Endothelial cell (in vitro differentiated cells): Measurements from ENCODE around the gene KCNG2. TPM values are rescaled to one million over a fixed set of nuclear protein-coding genes. Genes with fewer than 3 reads are reported as not detected.

ENCODE experiments used
- DNase-seq: peaks from one replicate; pipeline ENCODE4 v3.0.0; 2021; ENCODE audit warnings: low spot score
- H3K27ac Mint-ChIP-seq: one replicate; pipeline ENCODE4 v1.8.0; 2021; ENCODE audit warnings: mixed read lengths, inconsistent platforms; ENCODE audit not compliant: unreplicated experiment
- H3K27me3 Mint-ChIP-seq: one replicate; pipeline ENCODE4 v1.8.0; 2021; ENCODE audit warnings: mild to moderate bottlenecking, moderate library complexity, mixed read lengths, inconsistent platforms; ENCODE audit not compliant: unreplicated experiment
- H3K36me3 Mint-ChIP-seq: one replicate; pipeline ENCODE4 v1.8.0; 2021; ENCODE audit warnings: mild to moderate bottlenecking, low read depth, mixed read lengths, inconsistent platforms; ENCODE audit not compliant: unreplicated experiment
- H3K4me1 Mint-ChIP-seq: one replicate; pipeline ENCODE4 v1.8.0; 2021; ENCODE audit warnings: mild to moderate bottlenecking, mixed read lengths, inconsistent platforms; ENCODE audit not compliant: unreplicated experiment
- H3K4me3 Mint-ChIP-seq: one replicate; pipeline ENCODE4 v1.8.0; 2021; ENCODE audit warnings: mild to moderate bottlenecking, mixed read lengths, inconsistent platforms; ENCODE audit not compliant: unreplicated experiment
- H3K9me3 Mint-ChIP-seq: one replicate; pipeline ENCODE4 v1.8.0; 2021; ENCODE audit warnings: mixed read lengths, inconsistent platforms; ENCODE audit not compliant: unreplicated experiment
- total RNA-seq: library from RNA; stranded (reverse); fragmentation: NEBNext Ultra II Directional; extraction: Animal tissue kit (Norgen Biotek cat#: 25700); gene quantifications from one replicate; pipeline ENCODE4 v1.2.1, GENCODE V29; 2021; ENCODE audit not compliant: unreplicated experiment
- TF ChIP-seq, protein P1 (sequence below): fragments of 200-600 bp; sonication (generic); IDR thresholded peaks from one replicate; pipeline ENCODE4 v1.5.0; 2021; ENCODE audit warnings: antibody characterized with exemption; ENCODE audit not compliant: unreplicated experiment

The KCNG2 gene
- total RNA-seq, 1 donor from 2014 or later = 0.56 TPM

DNA sequence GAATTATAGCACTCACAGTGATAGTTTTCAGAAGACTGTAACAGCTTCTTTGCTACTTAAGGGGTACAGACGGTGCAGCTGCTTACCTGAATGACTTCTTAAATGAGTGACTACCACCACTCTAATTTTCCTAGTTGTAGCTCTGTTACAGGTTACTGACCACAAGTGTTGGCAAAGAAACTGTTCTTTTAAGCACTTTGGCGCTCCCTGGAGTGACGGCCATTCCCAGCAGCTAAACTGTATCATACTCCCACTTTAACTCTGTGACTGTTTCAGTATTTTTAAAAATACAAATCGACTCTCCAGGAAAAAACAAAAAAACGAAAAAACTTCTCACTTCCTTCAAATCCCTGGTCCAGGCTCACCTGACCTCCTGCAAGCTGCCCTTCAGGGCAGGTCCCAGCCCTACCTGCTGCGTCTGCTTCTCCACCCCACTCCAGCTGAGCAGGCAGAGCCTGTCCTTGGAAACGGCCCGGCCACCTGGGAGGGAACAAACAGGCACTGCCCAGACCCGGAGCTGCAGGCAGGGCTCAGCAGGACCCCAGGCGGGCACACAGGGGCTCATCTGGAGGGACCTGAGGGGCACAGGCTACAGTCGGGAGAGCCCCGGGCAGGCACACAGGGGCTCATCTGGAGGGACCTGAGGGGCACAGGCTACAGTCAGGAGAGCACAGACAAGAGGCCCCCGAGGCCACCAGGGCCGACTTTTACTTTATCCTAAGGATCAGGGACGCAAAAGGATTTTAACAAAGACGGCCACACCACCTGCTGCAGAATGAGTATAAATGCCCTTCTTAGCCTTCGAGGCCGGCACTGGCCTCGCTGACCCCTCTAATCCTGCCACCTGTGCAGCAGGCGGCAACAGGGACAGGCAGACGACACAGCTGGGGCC lies 129.2 kb downstream of the KCNG2 start:
- H3K36me3 Mint-ChIP-seq = peaks cover 40% of the 10 kb centered on the region

DNA sequence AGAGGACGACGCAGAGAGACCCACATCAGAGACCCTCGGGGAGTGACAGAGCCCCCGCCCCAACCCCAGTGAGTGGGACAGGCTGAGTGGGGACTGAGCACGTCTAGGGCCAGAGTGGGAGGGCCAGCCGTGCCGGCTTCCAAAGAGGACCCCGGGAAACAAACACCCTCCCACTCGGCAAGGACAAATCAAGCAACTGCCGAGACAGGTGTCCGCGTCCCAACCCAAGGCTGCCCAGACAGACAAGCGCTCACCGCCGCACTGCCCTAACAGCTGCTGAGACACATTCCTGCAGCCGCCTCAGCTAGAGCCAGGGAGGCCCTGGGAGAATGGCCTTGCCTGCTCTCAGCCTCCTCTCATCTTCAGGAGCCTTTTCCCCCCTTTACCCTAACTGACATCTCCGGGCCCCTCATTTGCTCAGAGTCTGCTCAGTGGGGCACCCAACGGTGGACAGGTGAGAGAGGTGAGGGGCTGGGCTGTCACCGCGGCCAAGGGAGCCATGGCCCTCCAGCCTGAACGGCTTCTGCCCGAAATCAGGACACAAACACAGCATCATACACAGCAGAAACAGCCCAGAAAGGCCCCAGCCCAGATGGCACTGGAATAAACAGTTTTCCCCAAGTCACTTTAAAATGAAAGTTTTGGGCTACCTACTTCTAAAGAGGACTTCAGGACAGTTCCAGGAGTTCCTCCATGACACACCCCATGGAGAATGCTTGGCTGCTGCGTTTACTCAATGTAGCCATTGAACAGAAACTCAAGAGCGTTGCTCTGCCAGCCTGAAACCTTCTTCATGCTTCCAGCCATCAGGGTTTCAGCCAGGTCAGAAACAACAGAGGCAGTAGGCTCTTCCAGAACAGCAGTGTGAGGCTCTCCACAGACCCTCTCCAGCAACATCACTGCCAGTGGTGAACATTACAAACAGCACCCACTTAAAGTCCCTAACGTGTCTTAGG lies 130.1 kb downstream of the KCNG2 start:
- peak overlapping the region; percentile 14 for H3K4me3 Mint-ChIP-seq
- H3K27me3 Mint-ChIP-seq = peaks cover 5% of the 10 kb centered on the region
- DNase-seq = no peak
- peaks cover 43% of the 10 kb centered on the region for H3K36me3 Mint-ChIP-seq
- H3K27ac Mint-ChIP-seq = no peak overlapping the region
- H3K4me1 Mint-ChIP-seq = no peaks in the 10 kb centered on the region
- peaks cover 5% of the 10 kb centered on the region for H3K9me3 Mint-ChIP-seq
- TF ChIP-seq, protein P1, sequence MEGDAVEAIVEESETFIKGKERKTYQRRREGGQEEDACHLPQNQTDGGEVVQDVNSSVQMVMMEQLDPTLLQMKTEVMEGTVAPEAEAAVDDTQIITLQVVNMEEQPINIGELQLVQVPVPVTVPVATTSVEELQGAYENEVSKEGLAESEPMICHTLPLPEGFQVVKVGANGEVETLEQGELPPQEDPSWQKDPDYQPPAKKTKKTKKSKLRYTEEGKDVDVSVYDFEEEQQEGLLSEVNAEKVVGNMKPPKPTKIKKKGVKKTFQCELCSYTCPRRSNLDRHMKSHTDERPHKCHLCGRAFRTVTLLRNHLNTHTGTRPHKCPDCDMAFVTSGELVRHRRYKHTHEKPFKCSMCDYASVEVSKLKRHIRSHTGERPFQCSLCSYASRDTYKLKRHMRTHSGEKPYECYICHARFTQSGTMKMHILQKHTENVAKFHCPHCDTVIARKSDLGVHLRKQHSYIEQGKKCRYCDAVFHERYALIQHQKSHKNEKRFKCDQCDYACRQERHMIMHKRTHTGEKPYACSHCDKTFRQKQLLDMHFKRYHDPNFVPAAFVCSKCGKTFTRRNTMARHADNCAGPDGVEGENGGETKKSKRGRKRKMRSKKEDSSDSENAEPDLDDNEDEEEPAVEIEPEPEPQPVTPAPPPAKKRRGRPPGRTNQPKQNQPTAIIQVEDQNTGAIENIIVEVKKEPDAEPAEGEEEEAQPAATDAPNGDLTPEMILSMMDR = no peak

More for the DNA sequence above, 129.2 kb downstream of the KCNG2 start:
- H3K9me3 Mint-ChIP-seq = peaks cover 5% of the 10 kb centered on the region
- no peak overlapping the region for H3K27ac Mint-ChIP-seq
- peaks cover 7% of the 10 kb centered on the region for H3K27me3 Mint-ChIP-seq
- TF ChIP-seq, protein P1 = no peak
- H3K4me1 Mint-ChIP-seq = no peaks in the 10 kb centered on the region
- no peak overlapping the region for H3K4me3 Mint-ChIP-seq
- DNase-seq = no peak

DNA sequence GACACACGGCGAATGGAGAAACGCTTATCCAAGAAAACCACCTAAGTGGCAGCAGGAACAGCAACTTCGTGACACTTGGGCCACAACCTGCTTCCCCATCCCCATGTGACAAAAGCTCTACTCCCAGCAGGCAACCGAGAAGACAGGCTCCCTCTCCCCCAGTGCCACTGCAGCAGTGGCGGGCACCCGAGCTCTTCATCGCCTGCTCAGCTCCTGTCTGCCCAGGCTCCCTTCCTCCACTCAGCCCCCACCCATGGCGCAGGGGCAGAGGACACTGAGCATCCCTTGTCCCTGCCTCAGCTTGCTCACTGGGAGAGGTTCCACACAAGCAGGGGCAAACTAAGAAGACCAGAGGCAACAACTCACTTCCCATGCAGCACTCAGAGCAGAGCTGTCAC lies 130.8 kb downstream of the KCNG2 start:
- peaks cover 4% of the 10 kb centered on the region for H3K27me3 Mint-ChIP-seq
- H3K27ac Mint-ChIP-seq = no peak overlapping the region
- no peak for DNase-seq
- H3K4me3 Mint-ChIP-seq = peak overlapping the region; percentile 74
- TF ChIP-seq, protein P1 = no peak
- no peaks in the 10 kb centered on the region for H3K4me1 Mint-ChIP-seq
- H3K36me3 Mint-ChIP-seq = peaks cover 39% of the 10 kb centered on the region
- H3K9me3 Mint-ChIP-seq = peaks cover 5% of the 10 kb centered on the region

DNA sequence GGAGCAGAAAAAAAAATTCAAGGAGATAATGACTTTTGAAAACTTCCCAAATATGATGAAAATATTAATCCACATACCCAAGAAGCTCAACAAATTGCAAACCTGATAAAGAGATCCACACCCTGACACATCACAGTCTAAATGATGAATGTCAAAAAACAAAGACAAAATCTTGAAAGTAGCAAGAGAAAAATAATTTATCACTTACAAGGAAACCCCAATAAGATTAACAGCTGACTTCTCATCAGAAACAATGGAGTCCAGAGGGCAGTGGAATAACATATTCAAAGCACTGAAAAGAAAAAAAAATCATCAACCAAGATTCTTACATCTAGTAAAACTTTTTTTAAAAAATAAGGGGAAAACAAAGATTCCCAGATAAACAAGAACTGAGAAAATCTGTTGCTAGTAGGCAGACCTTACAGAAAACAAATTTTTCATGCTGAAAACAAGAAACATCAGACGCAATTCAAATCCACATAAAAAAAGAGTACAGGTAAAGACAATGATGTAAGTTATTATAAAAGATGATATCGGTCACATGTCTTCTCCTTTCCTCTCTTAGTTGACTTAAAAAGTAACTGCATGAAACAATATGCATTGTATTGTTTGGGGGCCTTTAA lies 132.4 kb downstream of the KCNG2 start:
- Mint-ChIP-seq H3K4me1 (no peaks in the 10 kb centered on the region), H3K27me3 (peaks cover 4% of the 10 kb centered on the region), H3K9me3 (peaks cover 5% of the 10 kb centered on the region), H3K27ac (no peak overlapping the region), H3K36me3 (peaks cover 40% of the 10 kb centered on the region), H3K4me3 (peak overlapping the region; percentile 26)
- DNase-seq = no peak
- TF ChIP-seq, protein P1 = no peak
